ENCODE measurements around the gene SIGLEC11.

GRCh38 chr19:49972841-49973240, 11.9 kb upstream of the SIGLEC11 start:
- TF ChIP-seq CTCF (conservative IDR thresholded peaks at IDR 0.05; ENCODE audit: low read length) (no peak), EZH2phosphoT487 (IDR thresholded peaks at IDR 0.05; ENCODE audit: borderline replicate concordance, low read depth, low read length) (no peak)

All from OCI-LY7 (cell line).